B cell (primary cell): Measurements from ENCODE around the gene KCNT2.

Experiments used
- CTCF ChIP-seq: fragments of 200-600 bp; IDR thresholded peaks from one replicate; pipeline ENCODE4 v1.8.0; 2022; ENCODE audit warnings: antibody characterized with exemption, mild to moderate bottlenecking
- EZH2 ChIP-seq: IDR thresholded peaks from 2 replicates; pipeline ENCODE4 v1.6.1; 2012; ENCODE audit warnings: borderline replicate concordance, low read depth, mild to moderate bottlenecking, moderate library complexity, low read length; ENCODE audit not compliant: insufficient read depth, poor library complexity, severe bottlenecking

DNA sequence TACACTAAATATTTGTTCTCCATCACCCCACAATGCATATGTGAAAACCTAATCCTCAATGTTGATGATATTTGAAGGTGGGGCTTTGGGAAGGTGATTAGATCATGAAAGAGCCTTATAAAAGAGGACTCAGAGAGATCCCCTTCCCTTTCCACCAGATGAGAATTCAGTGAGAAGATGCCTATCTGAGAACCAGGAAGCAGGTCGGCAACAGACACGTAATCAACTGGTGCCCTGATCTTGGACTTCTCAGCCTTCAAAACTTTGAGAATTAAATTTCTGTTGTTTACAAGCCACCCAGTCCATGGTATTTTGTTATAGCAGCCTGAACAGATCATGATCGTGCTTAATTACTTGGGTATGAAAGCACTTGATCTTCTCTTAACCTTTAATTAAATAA lies 329.4 kb downstream of the KCNT2 start:
- TF ChIP-seq CTCF (no peak), EZH2 (no peak)
